GM06990 (cell line): ENCODE measurements around the gene DUSP16.

Experiments
- DNase-seq: peaks from one replicate; pipeline ENCODE4 v3.0.0-alpha.2; 2011; ENCODE audit not compliant: insufficient read length; ENCODE audit errors: extremely low read depth
- H3K27me3 ChIP-seq: replicated peaks from 2 replicates; pipeline ENCODE4 v1.6.0; 2011; ENCODE audit warnings: low read length; ENCODE audit not compliant: control insufficient read depth, insufficient read depth
- H3K36me3 ChIP-seq: 2 replicates; pipeline ENCODE4 v1.5.1; 2011; ENCODE audit warnings: low read length; ENCODE audit not compliant: control insufficient read depth, insufficient read depth
- H3K4me3 ChIP-seq: replicated peaks from 2 replicates; pipeline ENCODE4 v1.5.1; 2011; ENCODE audit warnings: low read depth, mild to moderate bottlenecking, control low read depth, low read length
- CTCF ChIP-seq: IDR thresholded peaks from 2 replicates; pipeline ENCODE4 v1.5.1; 2011; ENCODE audit warnings: low read length, control low read depth, mild to moderate bottlenecking, inconsistent platforms; ENCODE audit not compliant: insufficient read depth, poor library complexity, severe bottlenecking

The DUSP16 gene

DNA sequence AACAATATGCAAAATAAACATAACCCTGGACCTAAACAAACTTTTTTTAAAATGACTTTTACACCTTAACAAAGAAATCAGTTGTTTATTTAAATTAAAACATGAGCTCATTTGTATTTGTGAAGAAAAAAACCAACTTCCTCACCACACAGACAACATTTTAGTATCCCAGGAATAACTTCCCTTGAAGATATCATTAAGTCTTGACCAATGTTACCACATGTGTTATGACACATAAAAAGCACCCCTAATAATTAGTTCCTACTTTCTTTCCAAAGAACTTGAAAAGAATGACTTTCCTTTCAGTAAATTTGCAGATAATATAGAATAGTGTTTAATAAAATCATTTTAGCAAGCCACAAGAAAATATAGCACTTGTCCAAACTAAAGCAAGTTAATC lies 42.4 kb downstream of the DUSP16 start:
- DNase-seq, result no peak
- Histone ChIP-seq H3K36me3 (peaks cover 6% of the 10 kb centered on the region), H3K4me3 (no peak overlapping the region), H3K27me3 (no peaks in the 10 kb centered on the region)
- no peak for TF ChIP-seq CTCF

DNA sequence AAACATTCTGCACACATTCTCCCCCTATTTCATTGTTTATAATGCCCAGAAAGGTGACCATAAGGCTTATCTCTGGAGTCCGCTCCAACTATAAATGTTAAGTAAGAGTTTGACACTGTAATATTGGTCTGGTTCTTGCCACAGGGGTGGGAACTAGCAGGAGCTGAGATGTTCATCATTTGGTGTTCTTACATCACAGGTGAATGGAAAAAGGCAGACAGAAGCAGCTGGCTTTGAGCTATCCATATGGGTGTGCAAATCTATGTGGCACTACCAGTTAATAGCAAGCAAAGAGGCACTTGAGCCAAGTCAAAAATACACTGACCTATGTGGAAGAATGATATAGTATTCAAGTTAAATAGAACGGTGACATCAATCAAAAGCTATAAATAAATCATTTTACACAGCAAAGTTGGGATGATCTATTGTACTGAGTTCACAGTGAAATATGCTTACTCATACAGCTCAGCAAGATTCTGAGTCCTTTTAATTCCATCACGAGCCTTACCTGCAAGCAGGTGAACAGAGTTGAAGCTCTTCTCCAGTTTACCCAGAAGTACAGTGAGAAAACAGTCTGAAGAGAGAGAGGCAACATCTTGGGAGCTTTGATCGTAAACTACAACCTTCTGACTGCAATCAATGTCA lies 43.2 kb downstream of the DUSP16 start:
- peaks cover 7% of the 10 kb centered on the region for H3K36me3 ChIP-seq
- TF ChIP-seq CTCF, result no peak

GRCh38 chr12:12518919-12519318 lies 43.7 kb downstream of the DUSP16 start:
- no peak for TF ChIP-seq CTCF
- no peaks in the 10 kb centered on the region for H3K27me3 ChIP-seq
- DNase-seq, result no peak
- peaks cover 7% of the 10 kb centered on the region for H3K36me3 ChIP-seq
- H3K4me3 ChIP-seq, result no peak overlapping the region

More for the DNA sequence above, 43.2 kb downstream of the DUSP16 start:
- Histone ChIP-seq H3K4me3 (no peak overlapping the region), H3K27me3 (no peaks in the 10 kb centered on the region)
- no peak for DNase-seq

- Histone ChIP-seq H3K27me3 (no peaks in the 10 kb centered on the region), H3K4me3 (no peak overlapping the region), H3K36me3 (peaks cover 7% of the 10 kb centered on the region; the same call in 1 of the 2 replicates)
- DNase-seq, result no peak
- no peak for TF ChIP-seq CTCF
These were observed 44.2 kb downstream of the DUSP16 start for GRCh38 chr12:12518464-12518845.

DNA sequence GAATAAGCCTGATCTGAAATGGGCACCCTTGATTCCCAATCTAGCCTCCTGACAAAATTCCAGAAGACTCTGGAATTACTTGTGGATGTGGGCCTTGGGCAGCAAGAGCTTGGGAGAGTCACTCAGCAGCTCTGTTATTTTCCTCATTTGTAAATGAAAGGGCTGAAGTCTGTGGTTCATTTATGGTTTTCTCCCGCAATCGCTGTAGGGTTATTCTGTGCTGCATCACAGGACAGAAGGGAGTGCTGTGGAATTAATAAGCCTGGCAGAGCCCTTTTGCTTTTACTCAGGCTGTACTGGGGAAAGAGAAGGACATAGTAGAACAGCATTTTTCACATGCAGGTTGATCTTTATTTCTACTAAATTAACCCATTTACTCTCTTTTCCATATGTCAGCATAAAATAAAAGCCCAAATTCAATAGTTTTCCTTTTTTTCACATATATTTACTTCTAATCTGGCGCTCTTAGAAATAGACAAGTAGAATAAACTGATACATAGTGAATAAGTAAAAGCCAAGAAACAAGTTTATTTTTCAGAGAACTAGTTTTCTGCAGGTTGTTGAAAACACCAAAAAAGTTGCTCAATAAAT lies 49.2 kb downstream of the DUSP16 start:
- no peak for DNase-seq
- no peaks in the 10 kb centered on the region for H3K27me3 ChIP-seq
- no peak overlapping the region for H3K4me3 ChIP-seq
- TF ChIP-seq CTCF, result no peak
- peaks cover 6% of the 10 kb centered on the region; the same call in 1 of the 2 replicates for H3K36me3 ChIP-seq
